Neuronal stem cell (in vitro differentiated cells): ENCODE results near the gene CSMD2.

Source experiments
- DNase-seq: peaks from one replicate; pipeline ENCODE4 v3.0.0-alpha.2; 2013; ENCODE audit warnings: low spot score
- H2AFZ ChIP-seq: one replicate; pipeline ENCODE4 v1.6.1; 2013; ENCODE audit warnings: mild to moderate bottlenecking, low read length, inconsistent platforms
- H2AK5ac ChIP-seq: 2 replicates; pipeline ENCODE4 v1.6.1; 2013; ENCODE audit warnings: low read depth, mild to moderate bottlenecking, inconsistent platforms, low read length, moderate library complexity, mixed read lengths
- H2BK120ac ChIP-seq: 2 replicates; pipeline ENCODE4 v1.6.1; 2013; ENCODE audit warnings: low read depth, mild to moderate bottlenecking, inconsistent platforms, low read length, moderate library complexity, mixed read lengths
- H2BK12ac ChIP-seq: one replicate; pipeline ENCODE4 v1.6.1; 2013; ENCODE audit warnings: low read length, inconsistent platforms
- H2BK15ac ChIP-seq: 2 replicates; pipeline ENCODE4 v1.6.1; 2013; ENCODE audit warnings: mild to moderate bottlenecking, low read length, inconsistent platforms, mixed read lengths
- H2BK5ac ChIP-seq: one replicate; pipeline ENCODE4 v1.6.1; 2013; ENCODE audit warnings: inconsistent platforms, mild to moderate bottlenecking, low read length, moderate library complexity
- H3K14ac ChIP-seq: one replicate; pipeline ENCODE4 v1.6.1; 2013; ENCODE audit warnings: low read length, inconsistent platforms
- H3K18ac ChIP-seq: 2 replicates; pipeline ENCODE4 v1.6.1; 2013; ENCODE audit warnings: low read length, inconsistent platforms
- H3K23ac ChIP-seq: 2 replicates; pipeline ENCODE4 v1.6.1; 2013; ENCODE audit warnings: low read depth, mild to moderate bottlenecking, mixed read lengths, low read length, inconsistent platforms; ENCODE audit not compliant: poor library complexity
- H3K27ac ChIP-seq: replicated peaks from 3 replicates; pipeline ENCODE4 v1.5.1; 2013; ENCODE audit warnings: low read length, inconsistent platforms
- H3K27me3 ChIP-seq, 3 experiments: 2 replicates each; pipeline ENCODE4 v1.6.1; 2013; ENCODE audit warnings: low read length in 3 of 3, mild to moderate bottlenecking in 2 of 3, inconsistent platforms in 1 of 3, low read depth in 1 of 3, mixed read lengths in 1 of 3, moderate library complexity in 1 of 3; ENCODE audit not compliant: control insufficient read depth in 3 of 3, insufficient read depth in 3 of 3
- H3K36me3 ChIP-seq, 2 donors: replicated peaks in 1 of 2; 2 replicates each; pipeline ENCODE4 v1.6.1; 2013; ENCODE audit warnings: low read length in 2 of 2; ENCODE audit not compliant: control insufficient read depth in 2 of 2, insufficient read depth in 2 of 2
- H3K4ac ChIP-seq: 2 replicates; pipeline ENCODE4 v1.6.1; 2013; ENCODE audit warnings: inconsistent platforms, mild to moderate bottlenecking, low read length, moderate library complexity
- H3K4me1 ChIP-seq, 2 donors: 1 replicate in 1 of 2; 2 replicates in 1 of 2; pipeline ENCODE4 v1.6.1; 2013; ENCODE audit warnings: low read length in 2 of 2, low read depth in 1 of 2; ENCODE audit not compliant: control insufficient read depth in 2 of 2, insufficient read depth in 1 of 2
- H3K4me2 ChIP-seq: one replicate; pipeline ENCODE4 v1.6.1; 2013; ENCODE audit warnings: mild to moderate bottlenecking, low read length, inconsistent platforms; ENCODE audit not compliant: insufficient read depth, poor library complexity, severe bottlenecking
- H3K4me3 ChIP-seq, 2 donors: 2 replicates each; pipeline ENCODE4 v1.5.1; 2013; ENCODE audit warnings: low read length in 2 of 2, mild to moderate bottlenecking in 2 of 2, inconsistent platforms in 1 of 2, moderate library complexity in 1 of 2
- H3K79me1 ChIP-seq: one replicate; pipeline ENCODE4 v1.6.1; 2013; ENCODE audit warnings: low read depth, mild to moderate bottlenecking, inconsistent platforms, low read length, moderate library complexity
- H3K9ac ChIP-seq: one replicate; pipeline ENCODE4 v1.6.1; 2013; ENCODE audit warnings: mild to moderate bottlenecking, low read depth, low read length, inconsistent platforms; ENCODE audit not compliant: poor library complexity
- H3K9me3 ChIP-seq, 2 donors: replicated peaks in 1 of 2; 2 replicates each; pipeline versions ENCODE3 to v1.6.1; 2013; ENCODE audit warnings: low read length in 2 of 2, mild to moderate bottlenecking in 2 of 2, inconsistent platforms in 1 of 2, low read depth in 1 of 2, mixed read lengths in 1 of 2, moderate library complexity in 1 of 2; ENCODE audit not compliant: control insufficient read depth in 2 of 2, insufficient read depth in 1 of 2
- H4K8ac ChIP-seq: one replicate; pipeline ENCODE4 v1.6.1; 2013; ENCODE audit warnings: low read depth, mild to moderate bottlenecking, inconsistent platforms, low read length, moderate library complexity
- H4K91ac ChIP-seq: one replicate; pipeline ENCODE4 v1.6.1; 2013; ENCODE audit warnings: low read length, low read depth, mild to moderate bottlenecking, inconsistent platforms; ENCODE audit not compliant: poor library complexity
- WGBS, 2 donors: extraction: QIAGEN DNeasy Blood & Tissue Kit; methylation state at CpG; one replicate each; pipeline ENCODE4 v1.1.7; 2013; ENCODE audit warnings: missing lambda C conversion rate in 2 of 2, mixed read lengths in 1 of 2; ENCODE audit not compliant: insufficient read length in 2 of 2, insufficient replicate concordance in 1 of 2; ENCODE audit errors: extremely low coverage in 2 of 2; 5-methylcytosine and 5-hydroxymethylcytosine counted together

The CSMD2 gene

DNA sequence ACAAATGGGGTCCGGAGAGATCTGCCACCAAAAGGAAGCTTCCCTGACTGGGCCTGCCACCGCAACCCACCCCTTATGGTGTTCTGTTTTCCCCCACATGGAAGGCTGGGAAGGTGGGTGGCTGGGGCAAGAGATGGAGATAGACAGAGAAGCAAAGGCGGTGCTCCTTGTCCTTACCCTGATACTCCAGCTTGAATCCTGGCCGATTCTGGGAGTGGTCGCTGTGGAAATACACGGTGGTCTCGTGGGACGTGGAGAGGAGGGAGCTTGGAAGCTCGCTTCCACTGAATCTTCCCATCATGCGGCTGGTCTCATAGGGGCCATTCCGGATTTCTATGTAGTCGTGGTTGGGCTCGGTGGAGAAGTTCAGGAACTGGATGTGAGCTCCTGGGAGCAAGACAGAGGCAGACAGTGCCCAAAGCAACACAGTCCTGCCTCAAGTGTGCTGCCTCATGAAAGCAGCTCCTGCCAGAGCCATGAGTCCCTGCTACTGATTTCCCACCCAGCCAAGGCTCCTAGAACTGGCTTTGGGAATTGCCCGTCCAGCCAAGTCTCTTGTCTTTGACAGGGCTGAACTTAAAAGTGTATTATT, 554.1 kb downstream of the CSMD2 start:
- no peak for DNase-seq
- no peak overlapping the region for H2BK12ac ChIP-seq
- no CpG with 5 or more reads among the region's 14 CpGs for WGBS, 2 donors

DNA sequence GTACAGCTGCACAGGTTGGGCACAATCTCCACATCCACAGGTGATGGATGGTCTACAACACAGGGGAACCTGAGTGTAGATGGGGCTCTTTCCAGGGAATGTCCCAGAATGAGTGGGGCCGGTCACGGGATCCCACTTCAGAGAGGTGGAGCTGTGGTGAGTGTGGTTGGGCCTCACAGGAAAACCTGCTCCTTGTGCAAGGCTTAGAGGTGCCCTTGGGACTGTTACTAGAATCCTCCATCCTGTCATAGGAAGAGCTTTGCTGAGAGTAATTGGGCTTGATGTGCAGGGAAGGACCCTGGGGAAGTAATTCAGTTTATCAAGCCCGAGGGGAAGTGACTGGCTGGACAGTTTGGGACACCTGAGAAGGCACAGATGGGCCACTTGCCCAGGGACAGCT, 554.6 kb downstream of the CSMD2 start:
- Histone ChIP-seq H2BK5ac (no peak overlapping the region), H2AK5ac (no peak overlapping the region), H3K4me1 (no peaks in the 10 kb centered on the region), H2BK15ac (no peak overlapping the region), H4K8ac (no peak overlapping the region), H3K4me3 (no peak overlapping the region), H3K4me2 (no peak overlapping the region), H3K9me3 (no peaks in the 10 kb centered on the region), H3K18ac (no peak overlapping the region), H3K14ac (no peak overlapping the region), H2BK12ac (no peak overlapping the region), H2AFZ (no peak overlapping the region), H3K79me1 (no peaks in the 10 kb centered on the region), H3K27me3 (peaks cover 0 to 37% (median 0%) of the 10 kb centered on the region in 3 experiments), H3K23ac (no peak overlapping the region), H3K36me3 (no peaks in the 10 kb centered on the region), H3K4ac (no peak overlapping the region), H3K9ac (no peak overlapping the region), H4K91ac (no peak overlapping the region), H3K27ac (no peak overlapping the region), H2BK120ac (no peak overlapping the region)
- no CpG with 5 or more reads among the region's 3 CpGs for WGBS, 2 donors
- DNase-seq = no peak

More for the DNA sequence above, 554.1 kb downstream of the CSMD2 start:
- H3K9ac ChIP-seq = no peak overlapping the region
- no peak overlapping the region for H2BK120ac ChIP-seq
- no peaks in the 10 kb centered on the region for H3K79me1 ChIP-seq
- H3K27ac ChIP-seq = no peak overlapping the region
- no peak overlapping the region for H2AFZ ChIP-seq
- no peak overlapping the region for H3K4me3 ChIP-seq
- H3K27me3 ChIP-seq = peaks cover 0 to 35% (median 0%) of the 10 kb centered on the region in 3 experiments
- H2BK5ac ChIP-seq = no peak overlapping the region
- H3K14ac ChIP-seq = no peak overlapping the region
- H4K8ac ChIP-seq = no peak overlapping the region
- no peak overlapping the region for H3K18ac ChIP-seq
- H3K4ac ChIP-seq = no peak overlapping the region
- no peak overlapping the region for H3K4me2 ChIP-seq
- no peak overlapping the region for H4K91ac ChIP-seq
- H3K9me3 ChIP-seq = no peaks in the 10 kb centered on the region
- peak overlapping the region; percentile 22 for H2AK5ac ChIP-seq
- H3K36me3 ChIP-seq = no peaks in the 10 kb centered on the region
- no peaks in the 10 kb centered on the region for H3K4me1 ChIP-seq
- H2BK15ac ChIP-seq = no peak overlapping the region
- H3K23ac ChIP-seq = no peak overlapping the region

DNA sequence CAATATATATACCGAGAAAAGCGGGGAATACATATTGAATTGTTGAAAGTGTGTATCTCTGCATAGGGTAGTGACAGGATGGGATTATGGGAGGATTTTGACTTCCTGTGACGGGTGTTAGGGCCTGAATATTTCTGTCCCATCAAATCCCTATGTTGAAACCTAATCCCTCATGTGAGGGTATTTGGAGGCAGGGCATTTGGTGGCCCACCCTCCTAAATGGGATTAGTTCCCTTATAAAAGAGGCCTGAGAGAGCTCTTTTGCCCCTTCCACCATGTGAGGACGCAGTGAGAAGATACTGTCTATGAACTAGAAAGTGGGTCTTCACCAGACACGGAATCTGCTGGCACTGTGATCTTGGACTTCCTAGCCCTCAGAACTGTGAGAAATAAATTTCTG, 555.3 kb downstream of the CSMD2 start:
- Histone ChIP-seq H3K9me3 (no peaks in the 10 kb centered on the region), H3K4me1 (no peaks in the 10 kb centered on the region), H2BK5ac (no peak overlapping the region), H2BK12ac (no peak overlapping the region), H3K36me3 (no peaks in the 10 kb centered on the region), H3K18ac (no peak overlapping the region), H3K4me3 (no peak overlapping the region), H4K91ac (no peak overlapping the region), H2BK15ac (no peak overlapping the region), H3K4me2 (no peak overlapping the region), H2BK120ac (no peak overlapping the region), H3K79me1 (no peaks in the 10 kb centered on the region), H3K23ac (no peak overlapping the region), H3K4ac (no peak overlapping the region), H3K14ac (no peak overlapping the region), H2AK5ac (no peak overlapping the region), H3K9ac (no peak overlapping the region), H2AFZ (no peak overlapping the region), H4K8ac (no peak overlapping the region), H3K27ac (no peak overlapping the region), H3K27me3 (peaks cover 0 to 36% (median 0%) of the 10 kb centered on the region in 3 experiments)
- no peak for DNase-seq
- WGBS, 2 donors = no CpG with 5 or more reads among the region's 5 CpGs

DNA sequence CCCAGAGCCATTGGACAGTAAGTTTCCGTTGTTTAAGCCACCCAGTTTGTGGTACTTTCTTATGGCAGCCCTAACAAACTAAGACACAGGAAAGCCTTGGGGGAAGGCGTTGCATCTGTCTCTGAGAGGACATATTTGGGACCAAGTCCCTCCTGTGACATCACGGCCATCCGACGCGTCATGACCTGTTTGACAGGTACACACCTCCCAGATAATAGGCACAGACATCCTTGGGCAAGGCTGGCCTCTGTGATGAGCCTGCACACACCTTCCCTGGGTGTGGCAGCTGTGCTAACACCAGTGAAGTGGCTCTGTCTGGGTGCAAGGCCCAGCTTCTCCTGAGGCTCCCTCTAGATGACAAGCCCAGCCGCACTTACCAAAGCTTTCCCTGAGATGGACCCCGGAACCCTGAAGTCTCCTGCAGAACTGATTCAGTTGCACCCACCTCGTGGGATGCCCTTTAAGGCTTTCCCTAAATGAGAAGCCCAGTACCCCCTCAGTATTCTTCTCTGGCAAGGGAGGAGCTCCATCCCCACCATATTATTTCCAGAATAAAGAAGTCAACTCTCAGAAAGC, 556.1 kb downstream of the CSMD2 start:
- Histone ChIP-seq H2AK5ac (peak overlapping the region; percentile 50), H3K4me1 (no peaks in the 10 kb centered on the region), H3K36me3 (no peaks in the 10 kb centered on the region), H3K9ac (no peak overlapping the region), H2AFZ (no peak overlapping the region), H3K79me1 (no peaks in the 10 kb centered on the region), H2BK120ac (no peak overlapping the region), H3K9me3 (no peaks in the 10 kb centered on the region), H3K4me3 (no peak overlapping the region), H2BK15ac (no peak overlapping the region), H2BK12ac (no peak overlapping the region), H4K8ac (no peak overlapping the region), H2BK5ac (no peak overlapping the region), H3K4me2 (no peak overlapping the region), H3K27me3 (peaks cover 0 to 34% (median 0%) of the 10 kb centered on the region in 3 experiments), H3K18ac (no peak overlapping the region), H4K91ac (no peak overlapping the region), H3K14ac (no peak overlapping the region), H3K27ac (no peak overlapping the region), H3K4ac (no peak overlapping the region), H3K23ac (no peak overlapping the region)
- WGBS, 2 donors = no CpG with 5 or more reads among the region's 9 CpGs
- no peak for DNase-seq
